ENCODE measurements around the gene TRIP11. TPM values are rescaled to one million over a fixed set of nuclear protein-coding genes. Genes with fewer than 3 reads are reported as not detected.

Gene TRIP11
- total and polyA plus RNA-seq, 8 donors = 4.2 to 58.7 (median 42.1) TPM

DNA sequence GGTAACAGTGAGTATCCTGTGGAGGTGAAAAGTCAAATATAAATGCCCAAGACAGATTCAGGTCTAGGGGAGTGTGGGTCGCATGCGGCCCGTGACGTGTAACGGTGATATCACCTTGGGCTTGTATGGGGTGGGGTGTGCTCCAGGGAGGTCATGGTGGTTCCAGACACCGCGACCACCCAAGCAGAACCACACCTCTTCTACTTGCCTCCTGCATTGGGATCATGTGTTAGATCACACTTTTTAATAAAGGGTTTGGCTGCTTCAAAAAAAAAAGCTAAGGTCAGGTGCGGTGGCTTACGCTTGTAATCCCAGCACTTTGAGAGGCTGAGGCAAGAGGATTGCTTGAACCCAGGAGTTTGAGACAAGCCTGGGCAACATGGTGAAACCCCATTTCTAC is 96.9 kb downstream of the TRIP11 start:
- 96% methylated on average over 9 of the region's 9 CpGs for WGBS, 2 donors
- Histone ChIP-seq H3K4me1 (no peaks in the 10 kb centered on the region), H3K27me3 (no peaks in the 10 kb centered on the region), H3K27ac (no peak overlapping the region), H3K9me3 (no peaks in the 10 kb centered on the region), H3K36me3 (no peaks in the 10 kb centered on the region), H3K4me3 (no peak overlapping the region)
- intact Hi-C loops (cut with DNase I) = no loop called here
- ATAC-seq = no peak
- DNase-seq = no peak
- no peak for FAIRE-seq
- TF ChIP-seq, protein P1, sequence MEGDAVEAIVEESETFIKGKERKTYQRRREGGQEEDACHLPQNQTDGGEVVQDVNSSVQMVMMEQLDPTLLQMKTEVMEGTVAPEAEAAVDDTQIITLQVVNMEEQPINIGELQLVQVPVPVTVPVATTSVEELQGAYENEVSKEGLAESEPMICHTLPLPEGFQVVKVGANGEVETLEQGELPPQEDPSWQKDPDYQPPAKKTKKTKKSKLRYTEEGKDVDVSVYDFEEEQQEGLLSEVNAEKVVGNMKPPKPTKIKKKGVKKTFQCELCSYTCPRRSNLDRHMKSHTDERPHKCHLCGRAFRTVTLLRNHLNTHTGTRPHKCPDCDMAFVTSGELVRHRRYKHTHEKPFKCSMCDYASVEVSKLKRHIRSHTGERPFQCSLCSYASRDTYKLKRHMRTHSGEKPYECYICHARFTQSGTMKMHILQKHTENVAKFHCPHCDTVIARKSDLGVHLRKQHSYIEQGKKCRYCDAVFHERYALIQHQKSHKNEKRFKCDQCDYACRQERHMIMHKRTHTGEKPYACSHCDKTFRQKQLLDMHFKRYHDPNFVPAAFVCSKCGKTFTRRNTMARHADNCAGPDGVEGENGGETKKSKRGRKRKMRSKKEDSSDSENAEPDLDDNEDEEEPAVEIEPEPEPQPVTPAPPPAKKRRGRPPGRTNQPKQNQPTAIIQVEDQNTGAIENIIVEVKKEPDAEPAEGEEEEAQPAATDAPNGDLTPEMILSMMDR (IDR thresholded peaks at IDR 0.05) = no peak

DNA sequence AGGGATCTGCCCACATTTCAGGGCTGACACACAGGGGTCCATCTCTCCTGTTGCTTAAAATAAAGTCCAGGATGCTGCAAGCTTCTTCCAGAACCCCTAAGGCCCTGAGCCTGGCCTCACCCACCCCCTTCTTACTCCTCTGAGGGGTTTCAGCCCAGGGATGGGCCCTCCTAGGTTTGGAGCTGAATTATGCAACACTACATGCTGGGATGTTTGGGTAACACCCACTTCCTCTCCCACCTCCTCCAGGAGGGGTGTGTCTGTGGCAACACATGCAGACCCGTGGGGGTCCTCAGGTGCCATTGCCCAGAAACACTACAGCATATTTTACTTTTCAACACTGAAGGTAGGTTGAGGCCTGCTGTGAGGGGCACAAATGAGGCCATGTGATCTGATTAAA is 97.7 kb downstream of the TRIP11 start:
- no peaks in the 10 kb centered on the region for H3K36me3 ChIP-seq
- ATAC-seq (no peak), FAIRE-seq (no peak), DNase-seq (no peak)
- H3K9me3 ChIP-seq = no peaks in the 10 kb centered on the region
- H3K27ac ChIP-seq = no peak overlapping the region
- H3K4me3 ChIP-seq = no peak overlapping the region
- H3K27me3 ChIP-seq = no peaks in the 10 kb centered on the region
- intact Hi-C loops (cut with DNase I) = no loop called here
- TF ChIP-seq, protein P1 (IDR thresholded peaks at IDR 0.05) = no peak
- no peaks in the 10 kb centered on the region for H3K4me1 ChIP-seq
- WGBS, 2 donors = 50 to 65% methylated on average over 1 of the region's 1 CpG

DNA sequence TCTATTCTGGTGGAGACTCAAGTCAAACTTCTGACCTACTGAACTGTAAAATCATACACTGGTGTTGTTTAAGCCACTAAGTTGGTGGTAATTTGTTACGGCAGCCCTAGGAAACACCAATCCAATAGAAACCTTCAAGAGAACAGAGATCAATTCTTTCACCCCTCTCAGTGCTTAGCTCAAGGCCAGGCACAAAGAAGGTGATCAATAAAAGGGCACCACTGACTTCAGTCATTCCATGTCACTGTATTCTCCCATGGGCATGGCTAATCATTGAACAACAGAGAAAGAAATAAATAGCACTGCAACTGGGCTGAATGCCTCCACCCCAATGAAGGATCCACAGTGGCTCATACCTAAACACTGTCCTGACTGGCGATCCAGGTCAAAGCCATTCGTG is 99.7 kb downstream of the TRIP11 start:
- Histone ChIP-seq H3K9me3 (no peaks in the 10 kb centered on the region), H3K36me3 (no peaks in the 10 kb centered on the region), H3K27ac (no peak overlapping the region), H3K27me3 (no peaks in the 10 kb centered on the region), H3K4me3 (no peak overlapping the region), H3K4me1 (no peaks in the 10 kb centered on the region)
- FAIRE-seq (no peak), DNase-seq (no peak), ATAC-seq (peak in 1 of 4 donors; percentile 50)
- 58 to 65% methylated on average over 3 of the region's 3 CpGs for WGBS, 2 donors
- TF ChIP-seq, protein P1 (IDR thresholded peaks at IDR 0.05) = no peak
- intact Hi-C loops (cut with DNase I) = no loop called here

DNA sequence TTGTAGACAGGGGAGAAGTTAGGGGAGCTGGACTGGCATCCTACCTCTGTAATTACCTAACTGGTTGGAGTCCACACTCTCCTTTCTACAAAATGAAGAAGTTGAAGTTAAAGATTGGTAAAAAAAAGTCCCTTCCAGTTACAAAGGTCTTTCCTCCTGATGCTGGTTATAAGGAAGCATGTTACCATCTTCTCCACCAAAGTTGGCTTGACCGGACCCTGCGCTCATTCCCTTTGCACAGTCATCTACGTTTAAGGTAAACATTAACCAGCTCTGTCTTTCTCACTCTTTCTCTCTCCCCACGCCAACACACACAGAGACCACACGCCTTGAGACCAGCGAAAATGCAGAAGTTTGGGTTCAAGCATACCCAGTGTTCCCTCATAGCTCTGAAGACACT is 104.3 kb downstream of the TRIP11 start:
- Histone ChIP-seq H3K27me3 (no peaks in the 10 kb centered on the region), H3K27ac (no peak overlapping the region), H3K36me3 (no peaks in the 10 kb centered on the region), H3K4me1 (no peaks in the 10 kb centered on the region), H3K9me3 (no peaks in the 10 kb centered on the region), H3K4me3 (no peak overlapping the region)
- no peak for ATAC-seq
- TF ChIP-seq, protein P1 (IDR thresholded peaks at IDR 0.05) = no peak
- no peak for FAIRE-seq
- intact Hi-C loops (cut with DNase I) = no loop called here
- DNase-seq = no peak
- 73 to 85% methylated on average over 6 of the region's 6 CpGs for WGBS, 2 donors

DNA sequence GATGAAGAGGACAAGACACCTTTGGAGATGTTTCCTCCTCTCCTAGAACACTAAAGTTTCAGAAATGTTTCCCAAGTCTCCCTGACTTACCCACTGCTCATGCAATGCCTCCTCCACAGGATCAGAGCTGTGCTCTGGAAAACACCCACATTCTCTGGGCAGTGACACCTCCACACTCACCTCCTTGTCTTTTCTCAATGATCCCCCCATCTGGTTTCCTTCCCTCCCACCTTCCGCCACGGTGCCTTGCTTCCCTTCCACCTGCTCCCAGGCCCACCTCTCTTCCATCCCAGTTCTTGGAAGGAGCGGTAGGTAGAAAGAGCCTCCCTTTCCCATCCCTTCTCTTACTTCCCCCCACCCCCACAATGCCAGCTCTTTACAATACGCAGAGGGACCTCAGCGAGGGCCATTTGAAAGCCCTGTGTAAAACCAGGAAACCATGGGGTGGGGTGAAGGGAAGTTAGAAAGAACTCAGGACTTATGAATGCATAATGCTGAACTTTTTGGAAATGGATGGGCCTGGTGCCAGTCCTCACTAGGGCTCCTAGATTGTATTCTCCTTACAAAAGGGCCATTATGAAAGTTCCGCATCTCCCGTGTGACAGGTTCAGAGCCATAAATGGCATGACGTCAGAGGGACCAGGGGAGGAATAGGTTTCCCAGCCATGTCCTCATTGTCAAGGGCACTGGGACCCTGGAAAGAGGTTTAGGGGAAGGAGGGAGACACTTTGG is 105.1 kb downstream of the TRIP11 start:
- H3K27ac ChIP-seq = no peak overlapping the region
- DNase-seq (peak in 2 of 6 donors; percentile 26 to 44), ATAC-seq (peak in 2 of 4 donors; percentile 18 to 69), FAIRE-seq (no peak)
- TF ChIP-seq, protein P1 (IDR thresholded peaks at IDR 0.05) = no peak
- WGBS, 2 donors = 73 to 79% methylated on average over 8 of the region's 8 CpGs
- H3K4me1 ChIP-seq = no peaks in the 10 kb centered on the region
- H3K36me3 ChIP-seq = no peaks in the 10 kb centered on the region
- H3K4me3 ChIP-seq = no peak overlapping the region
- intact Hi-C loops (cut with DNase I) = no loop called here
- H3K9me3 ChIP-seq = no peaks in the 10 kb centered on the region
- no peaks in the 10 kb centered on the region for H3K27me3 ChIP-seq

Data from pancreas (tissue), 10 donors.